Measurements from ENCODE around the gene CTSL.

Gene CTSL

GRCh38 chr9:87725900-87726709 is at the start of gene CTSL:
CTSL (plus strand) TSS chr9:87726119; CDS start chr9:87727604, 1,485 bp downstream.
- peak within 1 kb of the TSS; percentile 86 for H3K27ac ChIP-seq (ENCODE audit: low read depth, low read length)
- H3K4me1 ChIP-seq (ENCODE audit: control insufficient read depth, insufficient read depth, low read length, unreplicated experiment) = peaks cover 37% of the 10 kb centered on the region
- peaks cover 36% of the 10 kb centered on the region for H3K79me2 ChIP-seq (ENCODE audit: control insufficient read depth, insufficient read depth, low read length, unreplicated experiment)
- peaks cover 36% of the 10 kb centered on the region for H3K36me3 ChIP-seq (ENCODE audit: insufficient read depth, low read length)
- H3K4me3 ChIP-seq (ENCODE audit: low read depth, low read length) = peak within 1 kb of the TSS; percentile 96
- H3K27me3 ChIP-seq (ENCODE audit: insufficient read depth, low read length) = no peaks in the 10 kb centered on the region
- H2AFZ ChIP-seq (ENCODE audit: low read length, unreplicated experiment) = peak within 1 kb of the TSS; percentile 88

GRCh38 chr9:87676976-87677775 is 48.7 kb upstream of the CTSL start:
- Histone ChIP-seq H3K4me3 (ENCODE audit: low read depth, low read length) (no peak overlapping the region), H3K4me1 (ENCODE audit: control insufficient read depth, insufficient read depth, low read length, unreplicated experiment) (no peaks in the 10 kb centered on the region), H3K36me3 (ENCODE audit: insufficient read depth, low read length) (no peaks in the 10 kb centered on the region), H2AFZ (ENCODE audit: low read length, unreplicated experiment) (no peak overlapping the region), H3K79me2 (ENCODE audit: control insufficient read depth, insufficient read depth, low read length, unreplicated experiment) (no peaks in the 10 kb centered on the region), H3K27ac (ENCODE audit: low read depth, low read length) (no peak overlapping the region), H3K27me3 (ENCODE audit: insufficient read depth, low read length) (no peaks in the 10 kb centered on the region)

GRCh38 chr9:87677776-87678587 is 47.9 kb upstream of the CTSL start:
- H3K4me3 ChIP-seq (ENCODE audit: low read depth, low read length) = no peak overlapping the region
- H3K36me3 ChIP-seq (ENCODE audit: insufficient read depth, low read length) = no peaks in the 10 kb centered on the region
- no peaks in the 10 kb centered on the region for H3K4me1 ChIP-seq (ENCODE audit: control insufficient read depth, insufficient read depth, low read length, unreplicated experiment)
- H3K27me3 ChIP-seq (ENCODE audit: insufficient read depth, low read length) = no peaks in the 10 kb centered on the region
- H3K79me2 ChIP-seq (ENCODE audit: control insufficient read depth, insufficient read depth, low read length, unreplicated experiment) = no peaks in the 10 kb centered on the region
- H3K27ac ChIP-seq (ENCODE audit: low read depth, low read length) = no peak overlapping the region
- H2AFZ ChIP-seq (ENCODE audit: low read length, unreplicated experiment) = no peak overlapping the region

GRCh38 chr9:87678650-87679355 is 47.1 kb upstream of the CTSL start:
- H3K27ac ChIP-seq (ENCODE audit: low read depth, low read length) = no peak overlapping the region
- no peaks in the 10 kb centered on the region for H3K36me3 ChIP-seq (ENCODE audit: insufficient read depth, low read length)
- no peaks in the 10 kb centered on the region for H3K79me2 ChIP-seq (ENCODE audit: control insufficient read depth, insufficient read depth, low read length, unreplicated experiment)
- no peak overlapping the region for H2AFZ ChIP-seq (ENCODE audit: low read length, unreplicated experiment)
- H3K4me3 ChIP-seq (ENCODE audit: low read depth, low read length) = no peak overlapping the region
- H3K4me1 ChIP-seq (ENCODE audit: control insufficient read depth, insufficient read depth, low read length, unreplicated experiment) = no peaks in the 10 kb centered on the region
- no peaks in the 10 kb centered on the region for H3K27me3 ChIP-seq (ENCODE audit: insufficient read depth, low read length)

- H3K36me3 ChIP-seq (ENCODE audit: insufficient read depth, low read length) = no peaks in the 10 kb centered on the region
- no peak overlapping the region for H3K27ac ChIP-seq (ENCODE audit: low read depth, low read length)
- no peaks in the 10 kb centered on the region for H3K79me2 ChIP-seq (ENCODE audit: control insufficient read depth, insufficient read depth, low read length, unreplicated experiment)
- H3K27me3 ChIP-seq (ENCODE audit: insufficient read depth, low read length) = no peaks in the 10 kb centered on the region
- H2AFZ ChIP-seq (ENCODE audit: low read length, unreplicated experiment) = no peak overlapping the region
- no peak overlapping the region for H3K4me3 ChIP-seq (ENCODE audit: low read depth, low read length)
- H3K4me1 ChIP-seq (ENCODE audit: control insufficient read depth, insufficient read depth, low read length, unreplicated experiment) = peaks cover 17% of the 10 kb centered on the region
Measured at GRCh38 chr9:87681271-87682061, 44.5 kb upstream of the CTSL start.

GRCh38 chr9:87682085-87682484 is 43.8 kb upstream of the CTSL start:
- H3K36me3 ChIP-seq (ENCODE audit: insufficient read depth, low read length) = no peaks in the 10 kb centered on the region
- peaks cover 17% of the 10 kb centered on the region for H3K4me1 ChIP-seq (ENCODE audit: control insufficient read depth, insufficient read depth, low read length, unreplicated experiment)
- H3K27me3 ChIP-seq (ENCODE audit: insufficient read depth, low read length) = no peaks in the 10 kb centered on the region
- H3K79me2 ChIP-seq (ENCODE audit: control insufficient read depth, insufficient read depth, low read length, unreplicated experiment) = no peaks in the 10 kb centered on the region
- no peak overlapping the region for H3K4me3 ChIP-seq (ENCODE audit: low read depth, low read length)
- no peak overlapping the region for H3K27ac ChIP-seq (ENCODE audit: low read depth, low read length)
- H2AFZ ChIP-seq (ENCODE audit: low read length, unreplicated experiment) = no peak overlapping the region

GRCh38 chr9:87682618-87683017 is 43.3 kb upstream of the CTSL start:
- H2AFZ ChIP-seq (ENCODE audit: low read length, unreplicated experiment) = no peak overlapping the region
- no peak overlapping the region for H3K4me3 ChIP-seq (ENCODE audit: low read depth, low read length)
- no peaks in the 10 kb centered on the region for H3K27me3 ChIP-seq (ENCODE audit: insufficient read depth, low read length)
- H3K4me1 ChIP-seq (ENCODE audit: control insufficient read depth, insufficient read depth, low read length, unreplicated experiment) = peaks cover 17% of the 10 kb centered on the region
- H3K36me3 ChIP-seq (ENCODE audit: insufficient read depth, low read length) = no peaks in the 10 kb centered on the region
- no peaks in the 10 kb centered on the region for H3K79me2 ChIP-seq (ENCODE audit: control insufficient read depth, insufficient read depth, low read length, unreplicated experiment)
- no peak overlapping the region for H3K27ac ChIP-seq (ENCODE audit: low read depth, low read length)

- H2AFZ ChIP-seq (ENCODE audit: low read length, unreplicated experiment) = no peak overlapping the region
- H3K36me3 ChIP-seq (ENCODE audit: insufficient read depth, low read length) = no peaks in the 10 kb centered on the region
- no peak overlapping the region for H3K4me3 ChIP-seq (ENCODE audit: low read depth, low read length)
- peaks cover 17% of the 10 kb centered on the region for H3K4me1 ChIP-seq (ENCODE audit: control insufficient read depth, insufficient read depth, low read length, unreplicated experiment)
- no peaks in the 10 kb centered on the region for H3K79me2 ChIP-seq (ENCODE audit: control insufficient read depth, insufficient read depth, low read length, unreplicated experiment)
- no peak overlapping the region for H3K27ac ChIP-seq (ENCODE audit: low read depth, low read length)
- H3K27me3 ChIP-seq (ENCODE audit: insufficient read depth, low read length) = no peaks in the 10 kb centered on the region
Measured at GRCh38 chr9:87683751-87684626, 41.9 kb upstream of the CTSL start.

GRCh38 chr9:87684627-87685219 is 41.2 kb upstream of the CTSL start:
- Histone ChIP-seq H3K79me2 (ENCODE audit: control insufficient read depth, insufficient read depth, low read length, unreplicated experiment) (no peaks in the 10 kb centered on the region), H3K27ac (ENCODE audit: low read depth, low read length) (peak overlapping the region; percentile 40; the same call in 1 of the 2 replicates), H3K36me3 (ENCODE audit: insufficient read depth, low read length) (0 out of 2 replicates have a peak, but pooled peaks cover 1% of the 10 kb centered on the region), H2AFZ (ENCODE audit: low read length, unreplicated experiment) (no peak overlapping the region), H3K4me1 (ENCODE audit: control insufficient read depth, insufficient read depth, low read length, unreplicated experiment) (peaks cover 17% of the 10 kb centered on the region), H3K4me3 (ENCODE audit: low read depth, low read length) (no peak overlapping the region), H3K27me3 (ENCODE audit: insufficient read depth, low read length) (no peaks in the 10 kb centered on the region)
